Stimulated activated CD4-positive, alpha-beta T cell treated with anti-CD3 and anti-CD28 coated beads, Interleukin-4, amount 100 ng/mL, for 1 hour (primary cell): ENCODE measurements around the gene BANK1.

Experiments used
- DNase-seq: peaks from one replicate; pipeline ENCODE4 v3.0.0-alpha.2; 2020

Gene BANK1

GRCh38 chr4:101967697-101968346, 177.3 kb downstream of the BANK1 start:
- DNase-seq, result no peak

GRCh38 chr4:101968364-101968763, 177.8 kb downstream of the BANK1 start:
- no peak for DNase-seq

GRCh38 chr4:101969965-101970364, 179.4 kb downstream of the BANK1 start:
- DNase-seq, result no peak

- no peak for DNase-seq
Observed at GRCh38 chr4:101970547-101971155, 180.1 kb downstream of the BANK1 start.

GRCh38 chr4:101972791-101973190, 182.3 kb downstream of the BANK1 start:
- DNase-seq, result no peak

- no peak for DNase-seq
Observed at GRCh38 chr4:101973361-101973760, 182.8 kb downstream of the BANK1 start.

GRCh38 chr4:101977076-101977475, 186.5 kb downstream of the BANK1 start:
- DNase-seq, result no peak

GRCh38 chr4:101981756-101982155, 191.2 kb downstream of the BANK1 start:
- no peak for DNase-seq

- DNase-seq, result no peak
Observed at GRCh38 chr4:101983835-101984234, 193.3 kb downstream of the BANK1 start.

GRCh38 chr4:101987623-101988243, 197.2 kb downstream of the BANK1 start:
- no peak for DNase-seq

- no peak for DNase-seq
Observed at GRCh38 chr4:101989551-101989950, 199.0 kb downstream of the BANK1 start.

- DNase-seq, result no peak
Observed at GRCh38 chr4:101992446-101992845, 201.9 kb downstream of the BANK1 start.

- DNase-seq, result no peak
Observed at GRCh38 chr4:101993002-101993841, 202.7 kb downstream of the BANK1 start.

GRCh38 chr4:101993842-101994775, 203.6 kb downstream of the BANK1 start:
- DNase-seq, result no peak

- DNase-seq, result no peak
Observed at GRCh38 chr4:102007959-102008425, 217.5 kb downstream of the BANK1 start.

- DNase-seq, result no peak
Observed at GRCh38 chr4:102008711-102009110, 218.2 kb downstream of the BANK1 start.

GRCh38 chr4:102022343-102022742, 231.8 kb downstream of the BANK1 start:
- DNase-seq, result no peak

- no peak for DNase-seq
Observed at GRCh38 chr4:102027961-102028360, 237.4 kb downstream of the BANK1 start.

- DNase-seq, result no peak
Observed at GRCh38 chr4:102031406-102031805, 240.9 kb downstream of the BANK1 start.

- DNase-seq, result no peak
Observed at GRCh38 chr4:102036016-102036415, 245.5 kb downstream of the BANK1 start.

- no peak for DNase-seq
Observed at GRCh38 chr4:102036619-102037376, 246.3 kb downstream of the BANK1 start.
